Epithelial cell of proximal tubule (primary cell): ENCODE results near the gene IL22. TPM values are rescaled to one million over a fixed set of nuclear protein-coding genes. Genes with fewer than 3 reads are reported as not detected.

Experiments used
- DNase-seq: peaks from one replicate; pipeline ENCODE4 v3.0.0-alpha.2; 2011; ENCODE audit warnings: low read depth
- H3K4me3 ChIP-seq: 2 replicates; pipeline ENCODE4 v1.5.1; 2011; ENCODE audit warnings: low read depth, mild to moderate bottlenecking, low read length
- CTCF ChIP-seq: conservative IDR thresholded peaks from 2 replicates; pipeline ENCODE4 v1.5.1; 2012; ENCODE audit warnings: low read depth, mild to moderate bottlenecking, low read length
- total RNA-seq: library from RNA; depleted of rRNA; stranded (reverse); fragments of >200 nt; gene quantifications from 2 replicates; pipeline ENCODE4 v1.2.3, GENCODE V29; 2015

IL22 gene
- total RNA-seq, 1 donor from 2014 or later: not detected

DNA sequence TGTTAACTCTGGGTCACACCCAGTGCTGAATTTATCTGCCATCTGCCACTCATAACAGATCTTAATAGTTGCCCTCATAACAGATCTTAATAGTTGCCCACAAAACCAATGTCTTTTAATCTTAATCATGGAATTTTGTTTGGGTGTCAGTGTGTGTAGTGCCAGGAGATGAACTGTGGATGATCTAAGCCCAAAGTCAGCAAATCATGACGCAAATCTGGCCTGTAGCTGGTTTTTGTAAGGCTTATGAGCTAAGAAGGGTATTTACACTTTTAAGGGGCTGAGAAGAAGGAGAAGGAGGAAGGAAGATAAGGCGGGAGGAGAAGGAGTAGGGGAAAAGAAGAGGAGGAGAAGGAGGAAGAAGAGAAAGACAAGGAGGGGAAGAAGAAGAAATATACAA lies 17.8 kb downstream of the IL22 start:
- TF ChIP-seq CTCF: no peak
- H3K4me3 ChIP-seq: no peak overlapping the region

DNA sequence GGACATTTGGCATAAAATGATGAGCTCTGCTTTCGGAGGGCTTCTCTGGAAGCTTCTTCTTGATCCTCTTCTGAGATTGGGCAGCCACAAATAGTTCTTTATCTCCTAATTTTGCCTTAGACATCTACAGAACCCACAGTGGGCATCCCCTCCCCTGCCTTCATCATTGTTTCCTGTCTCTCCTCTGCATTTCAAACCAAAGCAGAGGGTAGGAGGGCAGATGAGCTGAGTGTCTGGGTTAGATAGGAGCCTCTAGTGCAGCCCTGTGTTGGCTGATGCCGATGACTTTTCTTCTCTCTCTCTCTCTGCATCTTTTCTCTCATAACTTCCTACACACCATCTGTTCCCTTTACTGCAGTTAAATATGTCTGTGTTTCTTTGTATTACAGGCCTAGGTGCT lies 19.3 kb downstream of the IL22 start:
- TF ChIP-seq CTCF: no peak
- no peak for DNase-seq
- no peak overlapping the region for H3K4me3 ChIP-seq

More for the DNA sequence above, 17.8 kb downstream of the IL22 start:
- DNase-seq: no peak

- DNase-seq: no peak
- H3K4me3 ChIP-seq: no peak overlapping the region
- TF ChIP-seq CTCF: no peak
These were observed 19.9 kb downstream of the IL22 start for GRCh38 chr12:68233498-68233897.

- no peak for TF ChIP-seq CTCF
- H3K4me3 ChIP-seq: no peak overlapping the region
- no peak for DNase-seq
These were observed 21.7 kb downstream of the IL22 start for GRCh38 chr12:68231691-68232090.

GRCh38 chr12:68231229-68231628 lies 22.2 kb downstream of the IL22 start:
- DNase-seq: no peak
- TF ChIP-seq CTCF: no peak
- no peak overlapping the region for H3K4me3 ChIP-seq

- no peak overlapping the region for H3K4me3 ChIP-seq
- no peak for TF ChIP-seq CTCF
- DNase-seq: no peak
These were observed 23.4 kb downstream of the IL22 start for GRCh38 chr12:68229956-68230355.

GRCh38 chr12:68227356-68227755 lies 26.0 kb downstream of the IL22 start:
- no peak for DNase-seq
- TF ChIP-seq CTCF: no peak
- H3K4me3 ChIP-seq: no peak overlapping the region
